IPS-18c (cell line): Measurements from ENCODE around the gene FRMD5.

ENCODE experiments used
- H3K4me3 ChIP-seq: 2 replicates; pipeline ENCODE4 v1.7.0; 2013; ENCODE audit warnings: low read depth, mild to moderate bottlenecking, low read length, moderate library complexity; ENCODE audit not compliant: insufficient read depth
- H3K9me3 ChIP-seq: one replicate; pipeline ENCODE4 v1.6.1; 2013; ENCODE audit warnings: mild to moderate bottlenecking, low read length, moderate library complexity; ENCODE audit not compliant: control insufficient read depth, insufficient read depth

Gene FRMD5

DNA sequence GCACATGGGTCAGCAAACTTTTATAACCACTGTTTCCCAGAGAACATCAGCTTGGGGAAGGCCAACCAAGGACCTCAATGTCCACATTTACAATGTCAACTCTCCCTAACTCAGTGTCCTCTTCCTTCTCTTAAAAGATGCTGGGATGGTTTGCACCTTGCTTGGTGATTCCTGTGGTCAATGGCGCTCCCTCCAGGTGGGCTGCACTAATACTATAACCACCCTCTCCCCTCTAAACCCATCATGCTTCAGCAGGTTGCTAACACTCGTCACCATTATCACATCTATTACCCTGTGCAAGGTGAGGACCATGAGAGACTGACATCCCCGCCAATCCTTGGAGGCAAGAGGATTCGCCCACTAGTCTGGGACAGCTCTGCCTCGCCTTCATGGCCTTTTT, 65.2 kb downstream of the FRMD5 start:
- Histone ChIP-seq H3K9me3 (peaks cover 5% of the 10 kb centered on the region), H3K4me3 (no peak overlapping the region)

DNA sequence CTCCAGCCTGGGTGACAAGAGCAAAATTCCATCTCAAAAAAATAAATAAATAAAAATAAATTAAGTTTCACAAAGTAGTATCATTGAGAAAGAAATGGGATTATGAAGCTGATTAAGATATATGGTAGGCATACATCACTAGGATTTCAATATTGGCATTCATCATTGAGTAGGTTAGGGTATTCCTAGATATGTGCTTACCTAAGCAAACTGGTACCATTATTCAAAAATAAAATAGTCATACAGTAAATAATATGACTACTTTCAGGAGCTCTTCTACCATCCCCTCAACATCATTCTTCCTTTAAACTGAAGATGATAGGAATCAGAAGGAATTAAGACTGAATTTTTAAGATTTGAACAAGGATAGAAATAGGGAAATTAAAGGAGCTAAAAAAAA, 66.6 kb downstream of the FRMD5 start:
- H3K9me3 ChIP-seq: peaks cover 3% of the 10 kb centered on the region
- no peak overlapping the region for H3K4me3 ChIP-seq

DNA sequence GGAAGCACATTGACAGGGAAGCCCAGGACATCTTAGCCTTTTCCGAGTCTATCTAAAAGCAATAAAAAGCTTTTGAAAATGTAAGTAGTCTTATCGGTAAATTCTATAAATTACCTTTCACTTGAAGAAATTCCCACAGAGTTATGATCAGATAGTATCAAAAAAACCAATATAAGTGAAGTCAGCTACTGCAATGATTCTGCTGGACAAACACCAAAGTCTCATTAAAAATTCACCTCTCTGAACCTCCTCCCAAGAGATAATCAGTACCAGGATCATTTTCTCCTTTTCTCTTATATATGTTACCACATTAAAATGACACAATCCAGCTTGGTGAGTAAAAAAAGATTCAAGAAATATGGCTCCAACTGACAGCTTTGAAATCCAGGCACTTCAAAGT, 69.2 kb downstream of the FRMD5 start:
- Histone ChIP-seq H3K9me3 (no peaks in the 10 kb centered on the region), H3K4me3 (no peak overlapping the region)

DNA sequence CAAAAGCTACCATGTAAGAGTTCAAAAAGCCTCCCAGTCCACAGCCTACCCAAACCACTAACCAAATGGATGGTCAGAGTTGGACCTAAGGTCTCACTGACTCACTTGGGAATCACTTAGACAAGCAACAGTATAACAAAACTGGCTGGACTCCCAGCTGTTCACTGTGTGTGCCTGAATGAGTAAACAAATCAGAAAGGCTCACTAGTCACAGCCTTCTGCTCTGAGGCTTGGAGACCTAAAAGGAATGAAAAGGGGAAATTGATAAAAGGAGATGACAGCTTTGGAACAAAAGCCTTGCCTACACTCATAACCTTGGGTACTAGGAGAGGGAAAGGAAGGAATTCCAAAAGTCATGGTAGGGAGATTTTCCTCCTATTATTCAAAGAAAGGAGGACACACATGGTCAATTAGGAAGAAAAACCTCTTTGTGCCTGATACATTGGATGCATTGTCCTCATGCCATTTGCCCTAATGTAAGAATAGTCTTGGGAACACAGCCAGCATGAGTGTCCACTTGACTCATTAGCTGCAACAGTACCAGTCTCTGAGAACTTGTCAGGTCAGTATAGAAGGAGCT, 92.3 kb downstream of the FRMD5 start:
- Histone ChIP-seq H3K4me3 (no peak overlapping the region), H3K9me3 (no peaks in the 10 kb centered on the region)

DNA sequence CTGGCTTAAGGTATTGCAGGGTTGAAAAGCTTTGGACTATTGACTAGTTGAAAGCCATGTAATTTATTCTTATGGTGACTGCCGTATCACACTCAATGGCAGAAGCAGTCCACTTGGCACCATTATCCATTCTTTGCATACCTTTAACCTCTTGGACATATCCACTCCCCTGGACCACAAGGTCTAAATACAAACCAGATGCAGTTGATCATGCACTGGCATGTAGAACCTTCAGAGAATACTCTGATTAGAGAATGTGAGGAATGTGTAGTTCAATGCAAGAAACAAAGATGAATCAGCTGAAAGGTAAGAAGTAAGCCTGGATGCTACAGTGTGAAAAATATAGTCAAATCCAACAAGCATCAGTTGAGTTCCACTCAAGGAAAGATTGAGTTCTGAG, 93.1 kb downstream of the FRMD5 start:
- Histone ChIP-seq H3K9me3 (no peaks in the 10 kb centered on the region), H3K4me3 (no peak overlapping the region)

DNA sequence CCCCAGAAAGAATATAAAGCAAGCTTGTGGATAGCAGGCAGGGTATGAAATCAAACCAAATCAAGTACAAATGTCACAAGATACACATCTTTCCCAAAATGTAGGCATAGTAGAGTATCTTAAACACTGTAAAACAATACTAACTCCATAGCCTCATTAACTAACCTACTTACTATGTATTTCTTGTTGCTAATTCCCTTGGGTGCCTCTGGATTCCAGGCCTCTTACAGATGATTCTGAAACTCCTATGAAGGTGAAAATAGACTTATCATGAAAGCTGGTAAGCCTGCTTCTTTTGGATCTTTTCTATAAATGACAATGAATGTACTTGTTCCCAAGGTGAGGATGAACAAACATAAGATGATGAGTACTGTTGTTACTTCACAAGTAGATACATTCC, 93.8 kb downstream of the FRMD5 start:
- H3K4me3 ChIP-seq: no peak overlapping the region

DNA sequence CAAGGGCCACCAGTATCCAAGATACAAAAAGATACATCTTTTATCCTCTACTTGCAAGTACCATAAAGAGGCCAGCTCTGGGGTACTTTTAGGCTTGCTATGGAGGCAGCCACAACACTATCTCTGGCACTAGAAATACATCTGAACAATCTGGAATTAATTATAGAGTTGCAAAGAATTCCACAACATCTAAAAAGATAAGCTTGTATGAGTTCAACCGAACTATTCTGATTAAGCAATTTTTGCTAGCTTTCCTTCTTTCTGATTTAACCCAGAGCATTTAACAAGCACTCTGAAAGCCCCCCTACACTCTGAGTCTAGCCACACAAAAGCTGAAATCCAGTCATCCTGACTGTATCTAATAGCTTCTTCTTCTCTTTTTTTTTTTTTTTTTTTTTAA, 95.4 kb downstream of the FRMD5 start:
- no peak overlapping the region for H3K4me3 ChIP-seq
- no peaks in the 10 kb centered on the region for H3K9me3 ChIP-seq

More for the DNA sequence above, 93.8 kb downstream of the FRMD5 start:
- no peaks in the 10 kb centered on the region for H3K9me3 ChIP-seq

- no peaks in the 10 kb centered on the region for H3K9me3 ChIP-seq
- H3K4me3 ChIP-seq: no peak overlapping the region
Measured at GRCh38 chr15:44097552-44097951, 97.5 kb downstream of the FRMD5 start.

- H3K9me3 ChIP-seq: no peaks in the 10 kb centered on the region
- H3K4me3 ChIP-seq: no peak overlapping the region
Measured at GRCh38 chr15:44096596-44096995, 98.5 kb downstream of the FRMD5 start.

- Histone ChIP-seq H3K9me3 (no peaks in the 10 kb centered on the region), H3K4me3 (no peak overlapping the region)
Measured at GRCh38 chr15:44094781-44095180, 100.3 kb downstream of the FRMD5 start.

DNA sequence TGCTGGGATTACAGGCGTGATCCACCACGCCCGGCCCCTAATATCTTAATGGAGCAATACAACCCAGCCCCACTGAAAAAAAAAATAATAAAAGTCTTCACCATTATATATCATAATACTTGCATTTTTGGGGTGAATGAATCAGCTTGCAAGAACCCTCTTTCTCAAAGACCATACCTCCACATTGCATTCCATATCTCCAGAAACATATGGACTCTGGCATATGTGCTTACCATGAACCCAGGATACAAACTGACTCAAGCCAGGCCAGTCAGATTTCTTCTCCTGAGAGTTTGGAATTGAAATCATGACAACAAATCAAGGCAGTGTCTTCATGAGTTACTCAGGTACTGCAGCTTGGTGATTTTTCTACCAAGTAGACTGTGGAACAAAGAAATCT, 101.2 kb downstream of the FRMD5 start:
- H3K4me3 ChIP-seq: no peak overlapping the region
- no peaks in the 10 kb centered on the region for H3K9me3 ChIP-seq

DNA sequence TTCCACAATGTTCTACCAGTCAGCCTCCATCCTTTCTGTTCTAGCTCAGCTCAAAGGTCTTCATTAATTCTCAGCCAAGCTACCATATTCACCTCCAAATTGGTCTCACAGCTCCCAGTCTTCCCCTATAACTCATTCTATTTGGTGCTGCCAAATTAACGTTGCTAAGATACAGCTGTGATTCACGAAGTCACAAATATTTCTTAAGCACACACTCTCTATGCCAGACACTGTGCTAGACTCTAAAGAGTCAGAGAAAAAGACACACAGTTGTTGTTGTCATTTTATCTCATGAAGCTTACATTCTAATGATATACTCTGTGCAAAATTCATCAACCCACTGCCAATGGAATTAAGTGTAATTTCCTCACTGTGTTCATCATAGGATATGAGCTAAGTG, 102.8 kb downstream of the FRMD5 start:
- H3K4me3 ChIP-seq: no peak overlapping the region
- H3K9me3 ChIP-seq: no peaks in the 10 kb centered on the region

GRCh38 chr15:44087578-44088465, 107.2 kb downstream of the FRMD5 start:
- Histone ChIP-seq H3K4me3 (no peak overlapping the region), H3K9me3 (no peaks in the 10 kb centered on the region)

DNA sequence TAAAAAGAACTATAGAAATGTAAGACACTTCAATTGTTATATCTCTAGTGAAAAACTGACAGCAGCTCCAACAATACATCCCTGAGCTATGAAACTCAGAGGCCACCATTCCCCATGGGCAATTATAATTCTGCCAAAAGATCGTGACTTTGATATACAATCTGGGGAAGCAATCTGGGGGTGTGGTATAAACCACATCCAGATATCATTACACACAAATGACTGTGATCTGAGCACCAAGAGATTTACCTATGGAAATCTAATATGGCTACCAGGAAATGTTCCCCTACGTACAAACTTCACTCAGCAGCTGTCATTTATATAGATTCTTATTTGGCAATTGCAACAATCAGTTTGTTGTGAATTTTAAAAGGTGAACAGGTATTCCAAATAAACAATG, 110.3 kb downstream of the FRMD5 start:
- H3K9me3 ChIP-seq: no peaks in the 10 kb centered on the region
- no peak overlapping the region for H3K4me3 ChIP-seq

GRCh38 chr15:44084171-44084570, 110.9 kb downstream of the FRMD5 start:
- Histone ChIP-seq H3K4me3 (no peak overlapping the region), H3K9me3 (no peaks in the 10 kb centered on the region)

- Histone ChIP-seq H3K9me3 (no peaks in the 10 kb centered on the region), H3K4me3 (no peak overlapping the region)
Measured at GRCh38 chr15:44082558-44083157, 112.4 kb downstream of the FRMD5 start.

DNA sequence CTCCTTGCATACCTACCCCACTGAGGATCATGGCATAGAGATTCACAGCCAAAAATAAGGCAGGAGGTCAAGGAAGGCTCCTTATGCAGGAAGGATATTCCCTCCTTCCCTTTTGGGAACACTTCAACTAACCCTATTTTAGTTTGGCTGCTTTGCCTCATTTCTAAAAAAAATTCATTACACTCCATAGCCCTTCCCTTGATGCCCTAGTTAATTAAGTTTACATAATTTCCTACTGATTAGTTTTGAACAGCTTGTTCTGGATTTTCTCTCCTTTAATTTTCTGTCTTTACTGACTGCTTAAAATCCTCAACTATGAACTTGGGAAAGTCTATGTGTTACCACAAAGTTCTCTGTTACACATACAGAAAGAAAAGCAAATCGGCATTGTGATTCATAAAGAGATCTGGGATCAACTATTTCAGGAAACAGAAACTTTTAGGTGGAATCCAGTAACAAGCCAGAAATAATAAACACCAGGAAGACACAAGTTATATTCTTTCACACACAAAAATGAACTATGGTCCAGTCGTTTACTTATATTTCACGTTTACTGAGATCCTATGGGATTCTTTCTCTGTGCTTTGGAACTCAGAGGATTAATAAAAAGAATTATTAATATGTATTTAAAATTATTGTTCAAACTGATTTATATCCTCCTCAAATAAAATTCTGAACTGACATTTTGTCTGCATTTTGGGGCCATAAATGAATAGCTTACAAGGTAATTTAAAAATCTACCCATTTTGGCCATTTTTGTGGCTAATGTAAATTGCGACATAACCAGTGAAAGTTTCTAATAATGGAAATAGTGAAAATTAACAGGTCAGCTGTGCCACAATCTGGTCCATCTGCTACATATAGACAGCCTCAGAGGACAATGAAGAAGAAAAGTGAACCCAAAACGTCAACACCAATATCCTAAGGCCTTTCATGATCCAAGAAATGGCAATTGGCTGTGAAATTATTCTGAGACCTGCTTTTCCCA, 113.8 kb downstream of the FRMD5 start:
- Histone ChIP-seq H3K4me3 (no peak overlapping the region), H3K9me3 (no peaks in the 10 kb centered on the region)
